CD14-positive monocyte (primary cell): ENCODE data around the gene ASB4. TPM values are rescaled to one million over a fixed set of nuclear protein-coding genes. Genes with fewer than 3 reads are reported as not detected.
"Not testable (repeated sequence)": the region's sequence is repeated elsewhere in the genome, so short reads cannot be mapped to it uniquely, and the experiment has no call there.

ENCODE experiments used
- DNase-seq, 3 donors: peaks; one replicate each; pipeline ENCODE4 v3.0.0-alpha.2; 2011 to 2022
- H2AFZ ChIP-seq: 2 replicates; pipeline ENCODE4 v1.6.0; 2012; ENCODE audit warnings: mild to moderate bottlenecking, low read depth, low read length, inconsistent platforms; ENCODE audit not compliant: insufficient read depth, poor library complexity, severe bottlenecking
- H3K27ac ChIP-seq, 2 donors: 1 replicate in 1 of 2; 2 replicates in 1 of 2; pipeline ENCODE4 v1.5.1; 2012 to 2013; ENCODE audit warnings: low read length in 2 of 2, control low read depth in 1 of 2, inconsistent platforms in 1 of 2, low read depth in 1 of 2, mild to moderate bottlenecking in 1 of 2
- H3K27me3 ChIP-seq, 2 donors: one replicate each; pipeline versions ENCODE4 v1.6.0 to v1.6.1; 2011 to 2013; ENCODE audit warnings: low read length in 2 of 2; ENCODE audit not compliant: control insufficient read depth in 2 of 2, insufficient read depth in 2 of 2
- H3K36me3 ChIP-seq, 2 donors: replicated peaks in 1 of 2; 1 replicate in 1 of 2; 2 replicates in 1 of 2; pipeline versions ENCODE4 v1.5.1 to v1.6.1; 2012 to 2013; ENCODE audit warnings: low read length in 2 of 2, control low read depth in 1 of 2, inconsistent platforms in 1 of 2, mild to moderate bottlenecking in 1 of 2; ENCODE audit not compliant: insufficient read depth in 2 of 2, control insufficient read depth in 1 of 2
- H3K4me1 ChIP-seq, 2 donors: 1 replicate in 1 of 2; 2 replicates in 1 of 2; pipeline versions ENCODE4 v1.5.1 to v1.6.1; 2012 to 2013; ENCODE audit warnings: low read length in 2 of 2, control low read depth in 1 of 2, inconsistent platforms in 1 of 2, mild to moderate bottlenecking in 1 of 2, moderate library complexity in 1 of 2; ENCODE audit not compliant: insufficient read depth in 2 of 2, control insufficient read depth in 1 of 2
- H3K4me2 ChIP-seq: replicated peaks from 2 replicates; pipeline ENCODE3; 2012; ENCODE audit warnings: low read length, moderate library complexity, mild to moderate bottlenecking; ENCODE audit not compliant: poor library complexity, severe bottlenecking; ENCODE audit errors: extremely low read depth
- H3K4me3 ChIP-seq, 3 experiments: fragments of 200-600 bp in 1 of 3; sonication (generic) in 1 of 3; replicated peaks in 1 of 3; 1 replicate in 2 of 3; 2 replicates in 1 of 3; pipeline ENCODE4 v1.5.1; 2011 to 2013; ENCODE audit warnings: low read length in 3 of 3, mild to moderate bottlenecking in 3 of 3, control low read depth in 2 of 3, low read depth in 2 of 3, inconsistent platforms in 1 of 3, moderate library complexity in 1 of 3
- H3K79me2 ChIP-seq: 2 replicates; pipeline ENCODE4 v1.6.0; 2012; ENCODE audit warnings: mild to moderate bottlenecking, control low read depth, inconsistent platforms, low read length, moderate library complexity; ENCODE audit not compliant: insufficient read depth
- H3K9ac ChIP-seq: 2 replicates; pipeline ENCODE4 v1.6.0; 2017; ENCODE audit warnings: low read length, mild to moderate bottlenecking; ENCODE audit not compliant: insufficient read depth, poor library complexity, severe bottlenecking
- H3K9me3 ChIP-seq, 2 donors: replicated peaks in 1 of 2; 1 replicate in 1 of 2; 2 replicates in 1 of 2; pipeline versions ENCODE4 v1.5.1 to v1.6.1; 2012 to 2013; ENCODE audit warnings: low read length in 2 of 2, control low read depth in 1 of 2; ENCODE audit not compliant: control insufficient read depth in 1 of 2, insufficient read depth in 1 of 2
- H4K20me1 ChIP-seq: 2 replicates; pipeline ENCODE4 v1.6.0; 2012; ENCODE audit warnings: mild to moderate bottlenecking, low read length, control low read depth, moderate library complexity; ENCODE audit not compliant: insufficient read depth
- H3K27ac Mint-ChIP-seq, 7 donors: one replicate each; pipeline ENCODE4 v1.8.0; 2020; ENCODE audit warnings: mild to moderate bottlenecking in 7 of 7, mixed read lengths in 7 of 7, moderate library complexity in 6 of 7, inconsistent platforms in 2 of 7
- H3K27me3 Mint-ChIP-seq, 3 donors: one replicate each; pipeline ENCODE4 v1.8.0; 2021 to 2022; ENCODE audit warnings: low read depth in 3 of 3, mild to moderate bottlenecking in 3 of 3, mixed read lengths in 3 of 3, moderate library complexity in 3 of 3, inconsistent platforms in 1 of 3
- H3K36me3 Mint-ChIP-seq, 2 donors: one replicate each; pipeline ENCODE4 v1.8.0; 2020; ENCODE audit warnings: mixed read lengths in 2 of 2, inconsistent platforms in 1 of 2, mild to moderate bottlenecking in 1 of 2
- H3K4me1 Mint-ChIP-seq: one replicate; pipeline ENCODE4 v1.8.0; 2020; ENCODE audit warnings: mild to moderate bottlenecking, mixed read lengths
- H3K4me3 Mint-ChIP-seq, 2 donors: one replicate each; pipeline ENCODE4 v1.8.0; 2020; ENCODE audit warnings: mild to moderate bottlenecking in 2 of 2, mixed read lengths in 2 of 2, moderate library complexity in 1 of 2
- H3K9me3 Mint-ChIP-seq, 7 donors: one replicate each; pipeline ENCODE4 v1.8.0; 2020 to 2022; ENCODE audit warnings: mixed read lengths in 7 of 7, mild to moderate bottlenecking in 6 of 7, moderate library complexity in 6 of 7, inconsistent platforms in 2 of 7
- CTCF ChIP-seq: fragments of 200-600 bp; IDR thresholded peaks from one replicate; pipeline ENCODE4 v1.8.0; 2022; ENCODE audit warnings: antibody characterized with exemption, mild to moderate bottlenecking
- WGBS: methylation state at CpG from one replicate; pipeline ENCODE4 v1.1.5; 2013; ENCODE audit warnings: missing lambda C conversion rate; ENCODE audit not compliant: insufficient coverage; 5-methylcytosine and 5-hydroxymethylcytosine counted together
- intact Hi-C, 2 donors: fragments of 100-400 bp; cut with micrococcal nuclease; formaldehyde crosslinking; loops; one replicate each; pipeline versions ENCODE4 v1.15.0 to v1.15.1; 2023
- polyA plus RNA-seq, 3 donors: library from polyadenylated mRNA; depleted of rRNA in 1 of 3; unstranded in 2 of 3; stranded (reverse) in 1 of 3; fragments of 300-500 nt in 2 of 3; fragments of >200 nt in 1 of 3; fragmentation: Illumina TruSeq in 2 of 3; gene quantifications; 1 replicate in 2 of 3; 2 replicates in 1 of 3; pipeline ENCODE4 v1.2.3, GENCODE V29; 2012 to 2021

The ASB4 gene
- polyA plus RNA-seq, 3 donors, result not detected

- Mint-ChIP-seq H3K4me1 (peaks cover 16% of the 10 kb centered on the region), H3K9me3 (peaks cover 0 to 4% (median 0%) of the 10 kb centered on the region in 7 donors), H3K36me3 (no peaks in the 10 kb centered on the region), H3K27ac (peak overlapping the region in 3 of 7 donors; percentile 23 to 44 (median 42)), H3K27me3 (peaks cover 2 to 7% (median 2%) of the 10 kb centered on the region in 3 donors), H3K4me3 (no peak overlapping the region)
- Histone ChIP-seq H3K79me2 (no peaks in the 10 kb centered on the region), H3K27ac (no peak overlapping the region), H3K9me3 (no peaks in the 10 kb centered on the region), H3K4me1 (peaks cover 11% of the 10 kb centered on the region in 2 donors), H4K20me1 (no peaks in the 10 kb centered on the region), H3K36me3 (no peaks in the 10 kb centered on the region), H3K4me2 (no peak overlapping the region), H3K27me3 (no peaks in the 10 kb centered on the region), H3K4me3 (no peak overlapping the region), H3K9ac (no peak overlapping the region), H2AFZ (peak overlapping the region; percentile 18)
- intact Hi-C loops, result no loop called here
- 88% methylated on average over 4 of the region's 4 CpGs for WGBS
- TF ChIP-seq CTCF, result no peak
- no peak for DNase-seq
Observed at GRCh38 chr7:95550546-95550945, 64.8 kb downstream of the ASB4 start.

GRCh38 chr7:95552010-95552926 is 66.5 kb downstream of the ASB4 start:
- H3K27me3 Mint-ChIP-seq, H3K36me3 ChIP-seq, H3K4me2 ChIP-seq, H3K4me3 ChIP-seq, H3K9ac ChIP-seq, H2AFZ ChIP-seq, H3K27ac ChIP-seq, DNase-seq, H3K27me3 ChIP-seq, H3K9me3 ChIP-seq, H3K36me3 Mint-ChIP-seq, H4K20me1 ChIP-seq, H3K9me3 Mint-ChIP-seq, H3K27ac Mint-ChIP-seq, H3K79me2 ChIP-seq, intact Hi-C loops: not testable (repeated sequence)
- 88% methylated on average over 34 of the region's 45 CpGs for WGBS
- H3K4me1 ChIP-seq, result peaks cover 8 to 11% of the 10 kb centered on the region in 2 donors
- H3K4me3 Mint-ChIP-seq, result peak overlapping the region; percentile 9 to 22
- peaks cover 15% of the 10 kb centered on the region for H3K4me1 Mint-ChIP-seq
